Esophagus squamous epithelium (tissue), 5 donors: ENCODE results near the gene KIF1B. TPM values are rescaled to one million over a fixed set of nuclear protein-coding genes. Genes with fewer than 3 reads are reported as not detected.

ENCODE experiments used
- DNase-seq: peaks from one replicate; lab custom pipeline; 2025; lab: John Stamatoyannopoulos, UW
- H3K27ac ChIP-seq, 4 donors: fragments of 200-600 bp; sonication (generic); one replicate each; pipeline ENCODE4 v1.5.1; 2016 to 2019; ENCODE audit warnings: mild to moderate bottlenecking in 1 of 4
- H3K27me3 ChIP-seq, 4 donors: fragments of 200-600 bp; sonication (generic); 1 replicate in 3 of 4; 2 replicates in 1 of 4; pipeline versions ENCODE4 v1.5.1 to v1.6.0; 2017 to 2021; ENCODE audit warnings: antibody characterized with exemption in 1 of 4
- H3K36me3 ChIP-seq, 3 donors: fragments of 200-600 bp; sonication (generic); one replicate each; pipeline ENCODE4 v1.5.1; 2016 to 2019
- H3K4me1 ChIP-seq, 3 donors: fragments of 200-600 bp; sonication (generic); one replicate each; pipeline ENCODE4 v1.5.1; 2017 to 2019
- H3K4me3 ChIP-seq, 4 donors: fragments of 200-600 bp; sonication (generic); 1 replicate in 3 of 4; 2 replicates in 1 of 4; pipeline ENCODE4 v1.5.1; 2016 to 2019; ENCODE audit warnings: mild to moderate bottlenecking in 2 of 4, moderate library complexity in 1 of 4
- H3K9me3 ChIP-seq, 3 donors: fragments of 200-600 bp; sonication (generic); one replicate each; pipeline ENCODE4 v1.5.1; 2016 to 2019
- POLR2A ChIP-seq, 4 donors: fragments of 450-650 bp; IDR thresholded peaks; one replicate each; pipeline ENCODE4 v1.6.1; 2017; ENCODE audit warnings: antibody characterized with exemption in 4 of 4, mild to moderate bottlenecking in 4 of 4, moderate library complexity in 3 of 4
- WGBS, 2 donors: methylation state at CpG; one replicate each; pipeline ENCODE4 v1.1.5; 2018; 5-methylcytosine and 5-hydroxymethylcytosine counted together
- intact Hi-C: fragments of 100-400 bp; cut with DNase I; formaldehyde crosslinking; loops from one replicate; pipeline ENCODE4 v1.15.0; 2022
- total RNA-seq, 4 donors: library from RNA; depleted of rRNA; stranded (reverse); fragments of >200 nt; gene quantifications; one replicate each; pipeline ENCODE4 v1.1.0, GENCODE V29; 2016
- TF ChIP-seq, protein P1 (sequence below), 6 experiments: fragments of 450-650 bp in 4 of 6; fragments of 200-600 bp in 2 of 6; sonication (generic) in 2 of 6; IDR thresholded peaks; one replicate each; pipeline ENCODE4 v1.5.1; 2016 to 2019; ENCODE audit warnings: antibody characterized with exemption in 6 of 6, mild to moderate bottlenecking in 4 of 6, moderate library complexity in 4 of 6
- donor health status: DM: yes; HTN: yes; CAD: no.

KIF1B gene
- total RNA-seq, 4 donors from 2014 or later = 27.1 to 40.6 (median 38.1) TPM

GRCh38 chr1:10389271-10389973 lies 179.1 kb downstream of the KIF1B start:
- Histone ChIP-seq H3K36me3 (no peaks in the 10 kb centered on the region), H3K27me3 (no peaks in the 10 kb centered on the region), H3K9me3 (no peaks in the 10 kb centered on the region), H3K4me1 (peaks cover 15 to 59% (median 37%) of the 10 kb centered on the region in 3 donors), H3K4me3 (no peak overlapping the region), H3K27ac (peak overlapping the region; percentile 83 to 90 (median 88))
- no peak for TF ChIP-seq POLR2A (IDR thresholded peaks at IDR 0.05)
- TF ChIP-seq, protein P1, sequence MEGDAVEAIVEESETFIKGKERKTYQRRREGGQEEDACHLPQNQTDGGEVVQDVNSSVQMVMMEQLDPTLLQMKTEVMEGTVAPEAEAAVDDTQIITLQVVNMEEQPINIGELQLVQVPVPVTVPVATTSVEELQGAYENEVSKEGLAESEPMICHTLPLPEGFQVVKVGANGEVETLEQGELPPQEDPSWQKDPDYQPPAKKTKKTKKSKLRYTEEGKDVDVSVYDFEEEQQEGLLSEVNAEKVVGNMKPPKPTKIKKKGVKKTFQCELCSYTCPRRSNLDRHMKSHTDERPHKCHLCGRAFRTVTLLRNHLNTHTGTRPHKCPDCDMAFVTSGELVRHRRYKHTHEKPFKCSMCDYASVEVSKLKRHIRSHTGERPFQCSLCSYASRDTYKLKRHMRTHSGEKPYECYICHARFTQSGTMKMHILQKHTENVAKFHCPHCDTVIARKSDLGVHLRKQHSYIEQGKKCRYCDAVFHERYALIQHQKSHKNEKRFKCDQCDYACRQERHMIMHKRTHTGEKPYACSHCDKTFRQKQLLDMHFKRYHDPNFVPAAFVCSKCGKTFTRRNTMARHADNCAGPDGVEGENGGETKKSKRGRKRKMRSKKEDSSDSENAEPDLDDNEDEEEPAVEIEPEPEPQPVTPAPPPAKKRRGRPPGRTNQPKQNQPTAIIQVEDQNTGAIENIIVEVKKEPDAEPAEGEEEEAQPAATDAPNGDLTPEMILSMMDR (IDR thresholded peaks at IDR 0.05) = no peak
- intact Hi-C loops = no loop called here
- 75 to 77% methylated on average over 6 of the region's 6 CpGs for WGBS, 2 donors
- no peak for DNase-seq

DNA sequence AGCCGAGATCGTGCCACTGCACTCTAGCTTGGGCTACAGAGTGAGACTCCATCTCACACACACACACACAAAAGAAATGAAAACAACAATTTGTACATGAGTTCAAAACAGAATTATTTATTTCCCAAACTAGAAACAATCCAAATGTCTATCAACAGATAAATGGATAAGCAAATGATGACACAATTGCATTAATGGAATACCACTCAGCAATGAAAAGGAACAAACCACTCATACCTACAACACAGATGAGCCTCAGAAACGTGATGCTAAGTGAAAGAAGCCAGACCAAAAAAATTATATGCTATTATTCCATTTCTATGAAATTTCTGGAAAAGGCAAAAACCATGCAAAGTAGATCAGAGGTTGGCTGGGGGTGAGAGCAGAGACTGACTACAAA lies 186.5 kb downstream of the KIF1B start:
- no peak for DNase-seq
- no peaks in the 10 kb centered on the region for H3K27me3 ChIP-seq
- 82 to 84% methylated on average over 3 of the region's 3 CpGs for WGBS, 2 donors
- intact Hi-C loops = no loop called here
- H3K9me3 ChIP-seq = no peaks in the 10 kb centered on the region
- no peak for TF ChIP-seq POLR2A (IDR thresholded peaks at IDR 0.05)
- TF ChIP-seq, protein P1 (IDR thresholded peaks at IDR 0.05) = no peak
- no peak overlapping the region for H3K27ac ChIP-seq
- no peak overlapping the region for H3K4me3 ChIP-seq
- peaks cover 0 to 11% (median 0%) of the 10 kb centered on the region in 3 donors for H3K36me3 ChIP-seq
- H3K4me1 ChIP-seq = peaks cover 12 to 41% (median 25%) of the 10 kb centered on the region in 3 donors

GRCh38 chr1:10398278-10398733 lies 187.9 kb downstream of the KIF1B start:
- peaks cover 15 to 54% (median 25%) of the 10 kb centered on the region in 3 donors for H3K4me1 ChIP-seq
- H3K27ac ChIP-seq = peak overlapping the region; percentile 95 to 97 (median 96)
- no peaks in the 10 kb centered on the region for H3K9me3 ChIP-seq
- no peak for DNase-seq
- H3K4me3 ChIP-seq = peak overlapping the region; percentile 84 to 91 (median 88)
- WGBS, 2 donors = 2 to 3% methylated on average over 13 to 17 of the region's 34 CpGs
- intact Hi-C loops = no loop called here
- peaks cover 7 to 25% (median 13%) of the 10 kb centered on the region in 3 donors for H3K36me3 ChIP-seq
- H3K27me3 ChIP-seq = no peaks in the 10 kb centered on the region
- no peak for TF ChIP-seq POLR2A (IDR thresholded peaks at IDR 0.05)
- TF ChIP-seq, protein P1 (IDR thresholded peaks at IDR 0.05) = no peak

DNA sequence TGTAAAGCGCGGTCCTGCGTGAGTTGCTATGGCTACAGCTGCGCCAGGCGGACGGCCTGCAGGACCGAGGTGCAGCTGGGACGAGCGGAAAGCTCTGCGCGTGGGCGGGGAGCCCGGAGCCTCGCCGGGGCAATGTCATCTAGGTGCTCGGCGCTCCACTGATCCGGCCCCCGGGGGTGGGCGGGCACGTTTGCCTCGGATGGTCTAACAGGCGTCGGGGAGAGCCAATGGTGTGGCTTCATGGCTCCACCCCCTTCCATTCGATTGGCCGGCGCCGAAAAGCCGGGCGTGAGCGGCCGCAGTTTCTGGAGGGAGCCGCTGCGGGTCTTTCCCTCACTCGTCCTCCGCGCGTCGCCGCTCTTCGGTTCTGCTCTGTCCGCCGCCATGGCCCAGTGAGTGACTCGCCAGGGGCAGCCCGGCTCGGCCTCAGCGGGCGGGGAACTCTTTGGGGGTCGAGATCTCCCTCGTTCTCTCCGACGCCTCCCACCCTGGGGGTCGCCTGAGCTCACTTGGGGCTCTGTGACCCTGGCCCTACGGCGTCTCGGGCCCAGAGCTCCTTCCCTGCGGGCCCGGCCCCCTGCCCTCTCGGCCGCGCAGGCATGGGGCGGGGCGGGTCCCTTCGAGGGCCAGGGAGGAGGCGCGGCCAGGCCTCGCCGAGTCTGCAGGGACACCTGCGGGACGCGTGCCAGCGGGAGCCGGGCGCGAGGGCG lies 188.5 kb downstream of the KIF1B start, which contains the start of gene PGD:
TSS of gene PGD (plus strand) at position 331 of the 710 bp plus-strand sequence. CDS start at position 385, 54 bp downstream.
- Histone ChIP-seq H3K4me3 (peak within 1 kb of the TSS; percentile 84 to 91 (median 88)), H3K9me3 (no peaks in the 10 kb centered on the region), H3K36me3 (peaks cover 7 to 31% (median 17%) of the 10 kb centered on the region in 3 donors), H3K27me3 (no peaks in the 10 kb centered on the region), H3K4me1 (peaks cover 15 to 54% (median 25%) of the 10 kb centered on the region in 3 donors), H3K27ac (peak within 1 kb of the TSS; percentile 95 to 97 (median 96))
- WGBS, 2 donors = 0% methylated on average over 4 of the region's 76 CpGs; no CpG with 5 or more reads in 1 of the 2 donors
- intact Hi-C loops = no loop called here
- peak; percentile 94 for DNase-seq
- TF ChIP-seq POLR2A (IDR thresholded peaks at IDR 0.05) = peak in 3 of 4 donors; percentile 25 to 87 (median 77)
- TF ChIP-seq, protein P1 (IDR thresholded peaks at IDR 0.05) = no peak
